ENCODE data around the gene DNM2.

DNM2 gene

GRCh38 chr19:10826846-10827245 lies 109.0 kb downstream of the DNM2 start:
- H3K79me2 ChIP-seq (ENCODE audit: low read length): no peaks in the 10 kb centered on the region
- H4K20me1 ChIP-seq (ENCODE audit: insufficient read depth, low read length): no peaks in the 10 kb centered on the region
- TF ChIP-seq EZH2phosphoT487 (IDR thresholded peaks at IDR 0.05; ENCODE audit: low read depth) (no peak), CTCF (IDR thresholded peaks at IDR 0.05; ENCODE audit: low read depth, low read length) (no peak)
- H3K4me1 ChIP-seq (ENCODE audit: low read length): no peaks in the 10 kb centered on the region
- no peak overlapping the region for H2AFZ ChIP-seq (ENCODE audit: low read depth, low read length)
- no peak overlapping the region for H3K4me3 ChIP-seq (ENCODE audit: low read length)
- H3K9me3 ChIP-seq (ENCODE audit: insufficient read depth, low read length): no peaks in the 10 kb centered on the region
- H3K4me2 ChIP-seq (ENCODE audit: low read length): no peak overlapping the region
- H3K36me3 ChIP-seq (replicated peaks; ENCODE audit: low read depth, low read length): peaks cover 24% of the 10 kb centered on the region
- no peak overlapping the region for H3K9ac ChIP-seq (ENCODE audit: low read length)
- no peaks in the 10 kb centered on the region for H3K27me3 ChIP-seq (ENCODE audit: low read depth, low read length)
- no peak overlapping the region for H3K27ac ChIP-seq (ENCODE audit: low read length)

- Histone ChIP-seq H2AFZ (ENCODE audit: low read depth, low read length) (no peak overlapping the region), H3K9me3 (ENCODE audit: insufficient read depth, low read length) (no peaks in the 10 kb centered on the region), H3K4me1 (ENCODE audit: low read length) (no peaks in the 10 kb centered on the region), H4K20me1 (ENCODE audit: insufficient read depth, low read length) (no peaks in the 10 kb centered on the region), H3K36me3 (replicated peaks; ENCODE audit: low read depth, low read length) (peaks cover 27% of the 10 kb centered on the region), H3K27ac (ENCODE audit: low read length) (no peak overlapping the region), H3K9ac (ENCODE audit: low read length) (no peak overlapping the region), H3K27me3 (ENCODE audit: low read depth, low read length) (no peaks in the 10 kb centered on the region), H3K79me2 (ENCODE audit: low read length) (no peaks in the 10 kb centered on the region), H3K4me3 (ENCODE audit: low read length) (no peak overlapping the region), H3K4me2 (ENCODE audit: low read length) (no peak overlapping the region)
- TF ChIP-seq CTCF (IDR thresholded peaks at IDR 0.05; ENCODE audit: low read depth, low read length) (peak; percentile 21; the same call in 1 of the 2 replicates), EZH2phosphoT487 (IDR thresholded peaks at IDR 0.05; ENCODE audit: low read depth) (no peak)
Observed at GRCh38 chr19:10828981-10829821, 111.3 kb downstream of the DNM2 start.

GRCh38 chr19:10829967-10830366 lies 112.1 kb downstream of the DNM2 start:
- no peak overlapping the region for H3K4me2 ChIP-seq (ENCODE audit: low read length)
- no peak overlapping the region for H3K4me3 ChIP-seq (ENCODE audit: low read length)
- H3K27me3 ChIP-seq (ENCODE audit: low read depth, low read length): no peaks in the 10 kb centered on the region
- no peak for TF ChIP-seq EZH2phosphoT487 (IDR thresholded peaks at IDR 0.05; ENCODE audit: low read depth)
- no peak for TF ChIP-seq CTCF (IDR thresholded peaks at IDR 0.05; ENCODE audit: low read depth, low read length)
- no peaks in the 10 kb centered on the region for H3K9me3 ChIP-seq (ENCODE audit: insufficient read depth, low read length)
- H3K4me1 ChIP-seq (ENCODE audit: low read length): no peaks in the 10 kb centered on the region
- no peak overlapping the region for H3K9ac ChIP-seq (ENCODE audit: low read length)
- H4K20me1 ChIP-seq (ENCODE audit: insufficient read depth, low read length): peaks cover 2% of the 10 kb centered on the region; the same call in 1 of the 2 replicates
- H3K27ac ChIP-seq (ENCODE audit: low read length): no peak overlapping the region
- H3K36me3 ChIP-seq (replicated peaks; ENCODE audit: low read depth, low read length): peaks cover 23% of the 10 kb centered on the region
- no peak overlapping the region for H2AFZ ChIP-seq (ENCODE audit: low read depth, low read length)
- no peaks in the 10 kb centered on the region for H3K79me2 ChIP-seq (ENCODE audit: low read length)

GRCh38 chr19:10830370-10830769 lies 112.5 kb downstream of the DNM2 start:
- Histone ChIP-seq H3K79me2 (ENCODE audit: low read length) (no peaks in the 10 kb centered on the region), H3K9ac (ENCODE audit: low read length) (no peak overlapping the region), H3K4me2 (ENCODE audit: low read length) (no peak overlapping the region), H4K20me1 (ENCODE audit: insufficient read depth, low read length) (peaks cover 4% of the 10 kb centered on the region; the same call in 1 of the 2 replicates), H3K27ac (ENCODE audit: low read length) (no peak overlapping the region), H3K4me1 (ENCODE audit: low read length) (no peaks in the 10 kb centered on the region), H3K36me3 (replicated peaks; ENCODE audit: low read depth, low read length) (peaks cover 26% of the 10 kb centered on the region), H2AFZ (ENCODE audit: low read depth, low read length) (no peak overlapping the region), H3K4me3 (ENCODE audit: low read length) (no peak overlapping the region), H3K9me3 (ENCODE audit: insufficient read depth, low read length) (no peaks in the 10 kb centered on the region), H3K27me3 (ENCODE audit: low read depth, low read length) (no peaks in the 10 kb centered on the region)
- TF ChIP-seq EZH2phosphoT487 (IDR thresholded peaks at IDR 0.05; ENCODE audit: low read depth) (no peak), CTCF (IDR thresholded peaks at IDR 0.05; ENCODE audit: low read depth, low read length) (no peak)

All from OCI-LY3 (cell line).